Stimulated activated CD8-positive, alpha-beta memory T cell treated with anti-CD3 and anti-CD28 coated beads, Interleukin-7, amount 100 ng/mL, for 1 hour (primary cell): ENCODE results near the gene FBXW11.

Experiments
- DNase-seq, 2 donors: peaks; one replicate each; pipeline ENCODE4 v3.0.0-alpha.2; 2020; ENCODE audit warnings: low read depth in 2 of 2

Gene FBXW11

DNA sequence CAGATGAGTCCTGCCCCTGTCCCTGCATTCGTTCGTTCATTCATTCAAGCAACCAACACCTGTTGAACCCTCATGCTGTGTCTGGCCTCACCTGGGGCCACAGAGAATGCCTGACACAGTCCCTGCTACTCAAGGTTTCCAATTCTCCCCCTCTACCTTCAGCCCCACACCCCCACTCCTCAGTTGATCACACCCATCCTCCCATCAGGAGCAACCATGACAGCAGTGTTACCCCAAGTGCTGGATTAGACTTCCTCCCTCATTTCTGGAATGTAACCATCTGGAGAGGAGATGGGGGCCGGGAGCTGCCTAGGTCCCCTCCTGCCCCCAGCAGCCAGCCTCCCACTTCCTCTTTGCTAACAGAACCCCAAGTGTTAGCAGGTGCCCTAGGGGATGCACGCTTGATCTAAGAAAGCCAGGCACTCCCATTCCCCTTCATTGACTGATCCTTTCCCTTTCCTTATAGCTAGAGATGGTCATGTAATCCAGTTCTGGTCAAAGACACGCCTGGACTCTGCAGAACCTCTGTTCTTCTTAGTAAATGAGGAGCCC, 163.6 kb downstream of the FBXW11 start:
- no peak for DNase-seq

DNA sequence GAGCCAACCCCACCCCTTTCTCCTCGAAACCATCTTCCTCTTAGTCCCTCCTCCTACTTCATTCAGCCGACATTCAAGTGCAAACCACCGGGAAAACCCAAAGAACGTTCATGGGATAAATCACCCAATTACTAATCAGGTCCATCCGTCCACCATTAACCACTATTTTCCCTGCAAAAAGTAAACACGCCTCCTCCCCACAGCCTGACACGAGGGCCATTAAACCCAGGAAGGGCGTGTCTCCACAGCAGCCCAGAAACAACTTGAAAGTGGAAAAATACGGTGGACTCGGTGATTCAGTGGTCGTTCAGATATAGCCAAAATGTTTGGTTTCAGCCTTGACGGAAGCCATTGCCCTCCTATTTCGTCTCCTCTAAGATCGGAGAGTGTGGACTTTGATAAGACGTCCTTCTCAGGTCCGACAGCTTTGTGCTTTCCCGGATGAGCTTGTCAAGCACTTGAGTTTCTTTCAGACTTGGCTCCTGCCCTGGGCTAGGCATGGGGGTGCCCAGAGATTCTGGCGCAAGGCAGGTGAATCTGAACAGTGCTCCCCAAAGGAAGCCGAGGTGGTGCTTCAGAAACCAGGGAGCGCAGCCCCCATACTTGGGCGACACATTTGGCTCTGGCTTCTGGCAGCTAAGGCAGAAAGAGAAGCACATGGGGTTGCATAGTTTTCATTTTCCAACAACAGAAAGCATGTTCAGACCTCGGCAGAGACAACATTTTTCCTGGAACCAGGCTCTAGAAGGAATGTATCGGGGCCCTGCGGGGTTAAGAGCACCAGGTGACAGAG, 164.3 kb downstream of the FBXW11 start:
- no peak for DNase-seq

DNA sequence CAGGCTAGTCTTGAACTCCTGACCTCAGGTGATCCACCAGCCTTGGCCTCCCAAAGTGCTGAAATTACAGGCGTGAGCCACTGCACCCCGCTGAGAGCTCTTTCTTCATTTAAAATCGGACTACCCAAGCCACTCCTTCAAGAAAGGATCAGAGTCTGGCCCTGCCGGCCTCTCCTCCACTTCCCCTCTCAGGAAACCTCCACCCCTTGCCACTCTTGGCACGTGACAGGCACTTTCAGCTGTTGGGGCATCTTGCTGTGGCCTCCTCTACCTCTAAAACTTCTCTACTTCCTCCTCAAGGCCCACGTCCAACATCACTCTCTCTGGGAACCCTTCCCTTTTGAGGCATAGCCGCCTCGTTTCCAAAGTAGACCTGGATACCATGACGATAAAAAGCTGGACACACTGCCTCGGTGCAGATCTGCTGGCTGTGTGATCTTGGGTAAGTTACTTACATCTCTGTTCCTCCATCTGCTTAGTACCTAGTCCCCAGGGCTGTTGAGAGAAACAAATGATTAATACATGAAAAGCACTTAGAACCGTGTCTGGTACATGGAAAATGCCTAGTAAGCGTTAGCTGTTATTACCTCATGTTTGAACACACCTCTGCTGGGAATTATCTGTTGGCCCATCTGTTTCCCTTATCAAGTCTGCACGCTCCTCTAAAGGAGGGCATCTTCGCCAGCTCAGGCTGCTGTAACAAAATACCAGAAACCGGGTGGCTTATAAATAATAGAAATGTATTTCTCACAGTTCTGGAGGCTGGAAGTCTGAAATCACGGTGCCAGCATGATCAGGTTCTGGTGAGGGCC, 165.5 kb downstream of the FBXW11 start:
- no peak for DNase-seq

DNA sequence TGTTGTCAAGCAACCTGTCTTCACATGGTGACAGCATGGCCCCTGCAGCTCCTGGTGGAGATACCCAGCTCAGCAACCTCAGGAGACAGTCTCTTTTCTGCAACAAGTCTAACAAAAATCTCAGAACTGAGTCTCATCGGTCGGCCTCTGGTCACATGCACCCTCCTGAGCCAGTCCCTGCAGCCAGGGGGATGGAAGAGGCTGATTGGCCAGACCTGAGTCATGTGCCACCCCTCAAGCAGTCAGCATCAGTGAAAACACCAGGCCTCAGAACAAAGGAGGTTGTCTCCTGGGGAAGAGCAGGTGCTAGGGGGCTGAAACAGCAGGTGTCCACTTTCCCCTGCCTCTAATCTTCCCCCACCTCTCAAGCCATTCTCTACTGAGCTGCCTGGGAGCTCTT, 166.4 kb downstream of the FBXW11 start:
- DNase-seq = no peak

DNA sequence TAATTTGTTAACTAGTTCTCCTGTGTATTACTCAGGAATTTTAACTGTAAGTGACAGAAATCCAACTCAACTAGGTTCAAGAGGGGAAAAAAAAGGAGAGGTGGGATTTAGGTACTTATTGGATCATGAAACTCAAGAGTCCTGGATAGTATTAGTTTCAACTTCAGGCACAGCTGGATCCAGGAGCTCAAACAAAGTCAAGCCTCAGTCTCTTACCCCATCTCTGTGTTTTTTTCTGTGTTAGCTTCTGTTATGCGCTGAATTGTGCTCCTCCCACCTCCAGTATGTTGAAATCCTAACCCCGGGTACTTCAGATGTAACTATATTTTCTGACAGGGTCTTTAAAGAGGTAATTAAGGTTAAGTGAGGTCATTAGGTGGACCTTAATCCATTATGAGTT, 167.3 kb downstream of the FBXW11 start:
- DNase-seq = no peak

DNA sequence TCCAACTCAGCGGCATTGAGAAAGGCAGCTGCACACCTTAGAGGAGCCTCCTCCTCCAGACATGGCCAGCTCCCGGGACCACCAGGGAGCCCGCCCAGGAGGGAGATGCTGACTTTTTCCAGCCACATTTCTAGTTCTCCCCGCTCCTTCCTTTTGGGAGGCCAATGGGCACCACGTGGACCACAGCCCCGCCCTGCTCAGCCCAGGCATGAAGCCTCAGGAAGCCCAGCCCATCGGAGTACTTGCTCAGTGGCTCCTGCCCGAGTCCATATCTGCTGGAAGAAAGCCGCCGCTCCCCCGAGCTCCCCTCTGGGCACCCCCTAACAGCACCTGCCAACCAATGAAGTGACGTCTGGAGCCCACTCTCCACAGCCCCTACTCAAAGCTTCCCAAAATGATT, 168.4 kb downstream of the FBXW11 start:
- DNase-seq = no peak

DNA sequence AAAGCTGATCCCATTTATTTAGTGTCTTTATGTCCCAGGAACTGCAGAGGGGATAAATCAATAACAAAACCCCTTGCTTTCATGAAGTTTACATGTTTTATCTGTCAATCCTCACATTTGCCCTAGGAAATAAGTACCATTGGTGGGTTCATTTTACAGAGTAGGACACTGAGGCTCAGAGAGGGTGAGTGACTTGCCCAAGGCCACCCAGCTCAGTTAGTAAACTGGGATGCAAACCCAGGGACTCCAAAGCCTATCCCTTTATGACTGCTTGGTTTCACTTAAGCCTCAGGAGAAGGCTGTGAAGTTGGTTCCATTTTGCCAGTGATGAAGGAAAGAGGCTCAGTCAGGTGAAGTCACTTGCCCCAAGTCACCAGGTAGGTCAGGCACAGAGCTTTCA, 168.9 kb downstream of the FBXW11 start:
- no peak for DNase-seq

DNA sequence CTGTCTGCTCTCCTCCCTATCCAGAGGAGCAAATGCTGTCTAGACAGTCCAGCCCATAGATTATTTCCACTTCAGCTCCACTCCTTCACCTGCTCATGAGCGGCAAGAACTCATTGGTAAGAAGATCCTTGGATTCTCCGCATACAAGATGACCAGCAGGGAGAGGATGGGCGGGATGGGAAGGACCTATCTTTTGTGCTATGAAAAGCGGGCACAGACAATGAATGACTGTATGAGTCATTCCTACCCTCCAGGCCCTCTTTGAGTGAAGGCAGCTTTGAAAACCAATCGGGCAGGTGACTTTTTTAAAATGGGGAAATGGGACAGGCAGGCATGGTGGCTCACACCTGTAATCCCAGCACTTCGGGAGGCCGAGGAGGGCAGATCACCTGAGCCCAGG, 171.4 kb downstream of the FBXW11 start:
- no peak for DNase-seq

DNA sequence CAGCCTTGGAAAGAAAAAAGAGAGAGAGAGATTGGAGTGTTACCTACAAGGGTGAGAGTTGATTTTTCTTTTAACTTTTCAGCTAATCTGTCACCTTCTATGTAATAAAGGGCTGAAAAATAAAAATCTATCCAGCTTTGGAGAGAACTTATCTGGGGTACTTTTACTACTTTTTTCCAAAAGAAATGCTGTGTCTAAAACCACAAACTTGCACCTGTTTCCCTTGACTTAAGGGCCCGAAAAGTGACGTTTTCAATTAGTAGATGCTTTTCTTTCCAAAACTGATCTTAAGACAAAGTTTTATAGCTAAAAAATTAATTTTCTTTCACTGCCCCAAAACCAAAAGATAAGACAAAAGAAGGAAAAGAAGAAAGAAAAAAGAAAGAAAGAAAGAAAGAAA, 172.0 kb downstream of the FBXW11 start:
- no peak for DNase-seq

DNA sequence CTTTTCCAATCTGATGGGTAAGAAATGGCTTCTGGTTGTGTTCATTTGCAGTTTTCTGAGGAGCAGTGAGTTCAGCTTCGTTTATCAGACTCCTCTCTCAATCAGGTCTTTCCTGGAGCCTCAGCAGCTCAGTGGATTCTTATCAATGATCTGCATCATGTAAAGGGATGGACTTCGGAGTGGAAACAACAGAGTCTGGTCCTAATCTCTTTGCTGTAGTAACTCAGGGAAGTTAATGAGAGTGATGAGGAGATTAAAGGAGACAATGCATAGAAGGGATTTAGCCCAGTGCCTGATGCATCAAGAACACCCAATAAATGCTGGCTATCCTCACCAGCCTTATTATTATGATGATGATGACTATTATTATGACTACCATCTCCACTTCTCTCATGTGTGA, 173.7 kb downstream of the FBXW11 start:
- no peak for DNase-seq

DNA sequence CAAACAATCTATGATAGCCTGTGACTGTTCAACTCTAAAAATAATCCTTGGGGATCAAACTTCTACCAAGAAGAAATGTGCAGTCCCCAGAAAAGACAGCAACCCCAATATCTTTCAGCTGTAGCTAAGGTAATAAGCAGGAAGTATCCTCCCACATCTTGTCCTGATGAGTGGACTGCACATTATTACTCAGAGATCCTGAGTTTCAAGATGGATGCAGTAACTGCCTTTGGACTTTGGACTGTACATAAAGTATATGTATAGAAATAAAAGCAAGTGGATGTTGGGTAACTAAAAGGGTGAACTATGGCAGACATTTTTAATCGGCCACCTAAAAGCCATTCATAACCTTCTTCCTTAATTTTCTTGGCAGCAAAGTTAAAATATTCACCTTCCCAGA, 175.8 kb downstream of the FBXW11 start:
- no peak for DNase-seq

DNA sequence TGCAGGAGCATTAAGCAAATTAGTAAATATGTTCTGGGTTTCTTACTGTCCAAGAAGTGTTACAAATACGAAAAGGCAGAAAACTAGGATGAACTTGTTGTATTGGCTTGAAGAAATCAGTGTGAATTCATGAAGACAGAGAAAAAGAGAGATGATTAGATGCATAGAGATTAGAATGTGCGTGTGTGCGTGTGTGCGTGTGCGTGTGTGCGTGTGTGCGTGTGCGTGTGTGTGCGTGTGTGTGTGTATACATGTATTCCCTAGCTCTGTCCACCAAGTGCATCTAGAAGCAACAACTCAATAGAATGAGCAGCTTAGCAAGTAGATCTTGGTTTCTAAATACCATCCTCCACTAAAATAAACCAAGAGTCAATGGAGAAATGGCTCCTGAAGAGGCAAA, 179.3 kb downstream of the FBXW11 start:
- no peak for DNase-seq

DNA sequence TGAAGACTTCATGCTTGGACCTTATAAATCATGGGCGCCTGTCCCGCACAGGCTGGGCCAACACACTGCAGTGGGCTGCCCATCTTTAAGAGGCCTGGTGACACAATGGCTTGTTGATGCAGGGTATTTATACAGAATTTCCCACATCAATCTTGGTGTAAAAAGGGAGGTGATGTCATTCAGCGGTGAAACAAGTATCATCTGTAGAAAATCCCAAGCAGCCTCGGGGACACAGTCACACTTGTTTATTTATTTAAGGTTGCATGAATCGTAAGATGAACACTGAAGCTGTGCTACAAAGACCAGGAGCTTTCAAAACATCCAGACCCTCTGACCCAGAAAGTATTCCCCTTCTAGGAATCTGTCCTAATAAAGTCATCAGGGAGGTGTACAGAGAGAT, 180.3 kb downstream of the FBXW11 start:
- DNase-seq = no peak

DNA sequence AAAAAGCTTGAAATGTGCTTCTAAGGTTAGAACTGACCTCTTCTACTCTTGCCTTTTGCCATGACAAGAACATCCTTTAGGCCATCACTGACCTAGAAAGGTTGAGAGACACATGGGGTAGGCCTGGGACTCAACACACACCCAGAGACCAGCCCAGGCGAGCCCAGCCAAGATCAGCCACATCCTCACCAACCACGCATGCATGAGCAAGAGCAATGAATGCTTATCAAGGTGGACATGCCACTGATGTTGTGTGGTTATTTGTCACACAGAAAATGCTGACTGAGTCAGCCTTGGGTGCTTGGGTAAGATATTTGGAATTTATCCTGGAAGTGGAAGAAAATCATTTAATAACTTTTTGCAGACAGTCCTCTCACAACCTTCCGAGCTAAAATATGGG, 181.4 kb downstream of the FBXW11 start:
- no peak for DNase-seq

DNA sequence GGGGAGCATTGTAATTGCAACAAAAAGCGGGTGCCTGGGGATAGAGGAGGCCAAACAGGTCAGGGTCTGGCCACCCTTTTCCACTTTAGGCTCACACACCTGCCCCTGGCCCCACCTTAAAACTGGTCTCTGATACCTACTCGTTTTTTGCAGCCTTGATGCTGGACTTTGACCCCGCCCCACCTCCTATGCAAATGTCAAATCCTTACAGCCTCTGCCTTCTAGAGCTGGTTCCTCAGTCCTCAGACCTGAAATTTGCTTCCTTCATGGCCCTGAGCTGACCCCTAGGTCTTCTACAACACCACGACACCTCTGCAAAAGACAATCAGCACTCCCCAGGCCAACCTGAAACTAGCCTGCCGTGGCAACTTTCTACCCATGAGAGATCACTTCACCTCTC, 183.2 kb downstream of the FBXW11 start:
- no peak for DNase-seq

DNA sequence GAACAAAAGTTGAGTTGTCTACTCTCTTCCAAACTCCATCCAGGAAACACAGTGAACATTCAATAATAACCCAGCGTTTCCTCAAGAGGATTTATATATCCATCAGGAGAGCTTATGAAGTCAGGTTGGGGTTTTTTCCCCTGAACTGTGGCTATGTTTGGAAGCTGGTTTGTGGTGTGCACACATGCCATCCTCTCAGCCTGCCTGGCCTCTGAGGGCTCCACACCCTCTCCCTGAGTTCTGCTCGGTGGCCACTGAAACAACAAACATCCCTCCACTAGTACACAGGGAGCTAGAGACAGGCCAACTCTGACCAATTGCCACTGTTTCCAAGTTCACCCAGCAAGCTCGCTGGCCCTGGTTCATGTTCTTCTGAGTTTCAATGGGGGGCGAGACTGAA, 185.2 kb downstream of the FBXW11 start:
- no peak for DNase-seq

DNA sequence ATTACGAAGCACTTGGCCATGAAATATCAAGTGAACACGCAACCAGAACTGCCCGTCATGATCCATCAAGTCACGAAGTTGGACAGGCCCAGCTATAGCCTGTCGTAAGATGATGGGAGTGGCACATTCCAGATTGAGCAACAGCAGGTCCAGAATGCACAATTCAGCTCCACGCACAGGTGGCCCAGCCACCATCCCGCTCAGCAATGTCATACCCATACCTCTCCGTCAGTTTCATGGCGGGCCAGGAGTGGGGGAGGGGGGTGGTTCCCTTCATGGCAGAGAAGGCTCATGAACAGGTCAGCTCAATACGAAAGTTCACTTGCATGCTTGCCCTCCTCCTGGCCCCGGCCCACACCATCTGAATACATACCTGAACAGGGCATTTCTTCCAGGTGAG, 185.9 kb downstream of the FBXW11 start:
- DNase-seq = no peak

DNA sequence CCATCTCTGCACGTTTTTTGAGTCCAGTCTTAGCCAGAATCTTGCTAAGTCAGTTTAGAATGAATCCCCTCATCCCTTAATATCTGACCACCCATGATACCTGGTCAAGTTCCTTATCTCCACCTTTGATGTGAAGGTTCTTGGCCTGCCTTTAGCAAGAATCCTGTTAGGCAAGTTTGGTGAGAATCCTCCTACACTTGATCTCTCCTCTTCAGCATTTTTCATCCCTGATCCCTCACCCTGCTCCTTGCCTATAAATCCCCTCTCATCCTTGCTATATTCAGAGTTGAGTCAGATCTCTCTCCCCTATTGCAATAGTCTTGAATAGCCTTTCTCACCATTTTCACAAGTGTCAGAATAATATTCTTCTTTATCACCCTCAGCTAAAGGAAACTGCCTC, 189.8 kb downstream of the FBXW11 start:
- DNase-seq = no peak

DNA sequence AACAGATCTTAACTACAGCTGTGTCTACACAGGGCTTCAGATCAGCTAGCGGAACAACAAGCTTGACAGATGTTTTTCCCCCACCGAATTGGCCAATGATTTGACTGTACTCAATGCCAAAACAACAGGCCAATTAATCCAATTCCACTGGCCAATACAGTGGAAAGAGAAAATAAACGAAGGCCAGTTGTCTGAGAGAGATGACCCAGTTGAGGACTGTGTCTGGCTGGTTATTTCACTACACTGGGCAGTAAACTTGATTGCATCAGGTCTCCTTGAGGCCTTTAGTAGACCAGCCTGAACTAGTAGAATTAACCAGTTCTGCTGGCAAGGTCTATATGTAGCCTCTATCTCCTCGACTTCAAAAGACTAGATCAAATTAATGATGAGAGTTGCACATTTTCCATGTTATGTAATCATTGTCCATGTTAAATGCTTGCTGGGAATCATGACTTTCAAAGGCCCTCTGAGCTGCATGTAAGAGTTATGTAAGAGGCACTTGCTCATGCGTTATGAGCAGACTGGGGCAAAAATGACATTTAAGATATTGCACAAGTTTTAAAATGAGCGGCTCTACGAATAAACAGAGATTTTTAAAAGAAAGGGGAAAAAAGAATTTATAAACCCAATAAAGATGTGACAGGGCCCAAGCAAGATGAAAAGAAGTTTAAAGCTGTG, 192.5 kb downstream of the FBXW11 start:
- DNase-seq = no peak

DNA sequence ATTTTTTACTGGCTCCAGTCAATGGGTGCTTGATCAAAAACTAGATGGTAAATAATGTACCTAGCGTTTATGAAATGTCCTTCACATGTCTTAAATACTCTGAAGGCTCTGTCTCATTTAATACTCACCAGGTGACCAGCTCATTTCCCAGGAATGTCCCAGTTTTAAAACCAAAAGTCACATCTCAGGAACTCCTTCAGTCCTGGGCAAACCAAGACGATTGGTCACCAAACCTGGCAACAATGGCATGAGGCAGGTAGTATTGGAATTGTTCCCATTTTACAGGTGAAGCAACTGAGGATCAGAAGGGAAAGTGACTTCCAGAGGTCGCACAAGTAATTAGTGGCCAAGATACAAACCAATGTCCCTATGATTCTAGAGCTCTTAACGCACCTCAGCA, 193.2 kb downstream of the FBXW11 start:
- no peak for DNase-seq
